Measurements from ENCODE around the gene CACFD1. TPM values are rescaled to one million over a fixed set of nuclear protein-coding genes. Genes with fewer than 3 reads are reported as not detected.

CACFD1 gene
- total and polyA plus RNA-seq, 2 of the 13 experiments (the other 11 are each of a cell fraction or from before 2014, with no cell fraction given): 13.8 to 14.6 TPM

DNA sequence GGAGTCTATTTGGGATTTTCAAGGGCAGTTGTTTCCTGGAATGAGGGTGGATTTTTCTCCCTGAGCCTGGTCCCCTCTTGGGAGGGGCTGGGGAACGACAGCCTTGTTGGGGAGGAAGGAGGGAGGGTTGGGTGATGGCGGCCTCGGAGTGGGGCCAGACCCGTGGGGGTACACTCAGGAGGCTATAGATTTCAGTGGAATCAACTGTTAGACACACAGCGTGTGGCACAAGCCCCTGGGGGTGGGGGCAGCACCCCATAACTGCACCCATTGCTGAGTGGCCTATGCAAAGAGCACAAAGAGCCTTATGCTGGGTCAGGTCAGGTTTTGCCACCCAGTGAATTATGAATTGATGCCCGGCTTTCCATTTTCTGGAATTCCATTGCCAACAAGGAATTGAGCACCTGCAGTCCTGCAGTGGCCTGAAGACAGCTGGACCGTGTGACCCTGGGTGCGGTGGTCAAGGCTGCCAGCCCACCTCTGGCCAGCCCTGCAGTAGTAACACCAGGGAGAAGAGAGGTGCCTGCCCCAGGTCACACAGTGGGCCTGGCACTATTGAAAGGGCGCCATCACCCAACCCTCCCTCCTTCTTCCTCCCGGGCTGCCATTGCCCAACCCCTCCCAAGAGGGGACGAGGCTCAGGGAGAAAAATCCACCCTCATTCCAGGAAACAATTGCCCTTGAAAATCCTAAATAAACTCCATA is 56.6 kb downstream of the CACFD1 start:
- Histone ChIP-seq H4K20me1 (ENCODE audit: insufficient read depth, low read length) (no peaks in the 10 kb centered on the region), H3K4me1 (ENCODE audit: insufficient read depth, low read length) (peaks cover 36% of the 10 kb centered on the region), H3K36me3 (replicated peaks in 1 of 2; ENCODE audit: control insufficient read depth in 1 of 2, insufficient read depth in 2 of 2, low read length in 2 of 2) (no peaks in the 10 kb centered on the region), H2AFZ (ENCODE audit: low read length) (no peak overlapping the region), H3K27ac (ENCODE audit: extremely low read length, insufficient read depth, low read length) (no peak overlapping the region), H3K9me3 (ENCODE audit: low read length) (no peaks in the 10 kb centered on the region), H3K79me2 (ENCODE audit: insufficient read depth, low read length) (no peaks in the 10 kb centered on the region), H3K4me2 (ENCODE audit: low read depth, low read length) (no peak overlapping the region), H3K9ac (ENCODE audit: insufficient read depth, low read depth, low read length) (no peak overlapping the region), H3K27me3 (ENCODE audit: control insufficient read depth in 1 of 2, insufficient read depth in 2 of 2, low read length in 2 of 2) (peaks cover 10 to 72% of the 10 kb centered on the region in 2 experiments; a peak in 4 of 5 replicates), H3K4me3 (replicated peaks in 1 of 3; ENCODE audit: insufficient read depth in 1 of 3, low read depth in 2 of 3, low read length in 3 of 3) (no peak overlapping the region)
- no TSS peak for BruUV-seq (replicated peaks)
- in situ Hi-C loops (cut with HindIII; ENCODE audit: extremely low pct_ligation_motif_present, low pct_unique_long_range_greater_than_20kb) (no loop called here), intact Hi-C loops (cut with micrococcal nuclease; ENCODE audit: unreplicated experiment) (no loop called here)
- no peak for ATAC-seq
- TF ChIP-seq GATA4 (IDR thresholded peaks at IDR 0.05; ENCODE audit: borderline replicate concordance, low read depth): no peak
- TF ChIP-seq NONO (IDR thresholded peaks at IDR 0.05): no peak
- TF ChIP-seq NONO (CRISPR knock-in tag; conservative IDR thresholded peaks at IDR 0.05): no peak
- no peak for TF ChIP-seq RFXAP (CRISPR knock-in tag; IDR thresholded peaks at IDR 0.05; ENCODE audit: borderline replicate concordance)
- TF ChIP-seq, protein P1, sequence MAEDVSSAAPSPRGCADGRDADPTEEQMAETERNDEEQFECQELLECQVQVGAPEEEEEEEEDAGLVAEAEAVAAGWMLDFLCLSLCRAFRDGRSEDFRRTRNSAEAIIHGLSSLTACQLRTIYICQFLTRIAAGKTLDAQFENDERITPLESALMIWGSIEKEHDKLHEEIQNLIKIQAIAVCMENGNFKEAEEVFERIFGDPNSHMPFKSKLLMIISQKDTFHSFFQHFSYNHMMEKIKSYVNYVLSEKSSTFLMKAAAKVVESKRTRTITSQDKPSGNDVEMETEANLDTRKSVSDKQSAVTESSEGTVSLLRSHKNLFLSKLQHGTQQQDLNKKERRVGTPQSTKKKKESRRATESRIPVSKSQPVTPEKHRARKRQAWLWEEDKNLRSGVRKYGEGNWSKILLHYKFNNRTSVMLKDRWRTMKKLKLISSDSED (CRISPR knock-in tag; IDR thresholded peaks at IDR 0.05): no peak
- no peak for TF ChIP-seq CBFB (CRISPR knock-in tag; IDR thresholded peaks at IDR 0.05)
- TF ChIP-seq, protein P2, sequence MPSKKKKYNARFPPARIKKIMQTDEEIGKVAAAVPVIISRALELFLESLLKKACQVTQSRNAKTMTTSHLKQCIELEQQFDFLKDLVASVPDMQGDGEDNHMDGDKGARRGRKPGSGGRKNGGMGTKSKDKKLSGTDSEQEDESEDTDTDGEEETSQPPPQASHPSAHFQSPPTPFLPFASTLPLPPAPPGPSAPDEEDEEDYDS (CRISPR knock-in tag; IDR thresholded peaks at IDR 0.05): no peak
- no peak for TF ChIP-seq RBFOX2 (IDR thresholded peaks at IDR 0.05; ENCODE audit: low read depth, low read length)
- TF ChIP-seq, protein P3, sequence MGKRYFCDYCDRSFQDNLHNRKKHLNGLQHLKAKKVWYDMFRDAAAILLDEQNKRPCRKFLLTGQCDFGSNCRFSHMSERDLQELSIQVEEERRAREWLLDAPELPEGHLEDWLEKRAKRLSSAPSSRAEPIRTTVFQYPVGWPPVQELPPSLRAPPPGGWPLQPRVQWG (CRISPR knock-in tag; IDR thresholded peaks at IDR 0.05; ENCODE audit: borderline replicate concordance, low read depth): no peak
- no peak for TF ChIP-seq PHF20 (CRISPR knock-in tag; IDR thresholded peaks at IDR 0.05)
- TF ChIP-seq ZNF598 (CRISPR knock-in tag; IDR thresholded peaks at IDR 0.05; ENCODE audit: borderline replicate concordance): no peak
- no peak for TF ChIP-seq POLR2G (IDR thresholded peaks at IDR 0.05; ENCODE audit: low read depth, low read length)
- TF ChIP-seq NR3C1 (CRISPR knock-in tag; IDR thresholded peaks at IDR 0.05): no peak
- TF ChIP-seq MAFF (IDR thresholded peaks at IDR 0.05; ENCODE audit: low read depth, low read length): no peak
- no peak for TF ChIP-seq GFI1 (CRISPR knock-in tag; IDR thresholded peaks at IDR 0.05; ENCODE audit: borderline replicate concordance)
- no peak for TF ChIP-seq CC2D1A (CRISPR knock-in tag; IDR thresholded peaks at IDR 0.05)
- no peak for TF ChIP-seq SALL2 (CRISPR knock-in tag; IDR thresholded peaks at IDR 0.05)
- TF ChIP-seq ZBTB34 (CRISPR knock-in tag; IDR thresholded peaks at IDR 0.05): no peak
- TF ChIP-seq, protein P4, sequence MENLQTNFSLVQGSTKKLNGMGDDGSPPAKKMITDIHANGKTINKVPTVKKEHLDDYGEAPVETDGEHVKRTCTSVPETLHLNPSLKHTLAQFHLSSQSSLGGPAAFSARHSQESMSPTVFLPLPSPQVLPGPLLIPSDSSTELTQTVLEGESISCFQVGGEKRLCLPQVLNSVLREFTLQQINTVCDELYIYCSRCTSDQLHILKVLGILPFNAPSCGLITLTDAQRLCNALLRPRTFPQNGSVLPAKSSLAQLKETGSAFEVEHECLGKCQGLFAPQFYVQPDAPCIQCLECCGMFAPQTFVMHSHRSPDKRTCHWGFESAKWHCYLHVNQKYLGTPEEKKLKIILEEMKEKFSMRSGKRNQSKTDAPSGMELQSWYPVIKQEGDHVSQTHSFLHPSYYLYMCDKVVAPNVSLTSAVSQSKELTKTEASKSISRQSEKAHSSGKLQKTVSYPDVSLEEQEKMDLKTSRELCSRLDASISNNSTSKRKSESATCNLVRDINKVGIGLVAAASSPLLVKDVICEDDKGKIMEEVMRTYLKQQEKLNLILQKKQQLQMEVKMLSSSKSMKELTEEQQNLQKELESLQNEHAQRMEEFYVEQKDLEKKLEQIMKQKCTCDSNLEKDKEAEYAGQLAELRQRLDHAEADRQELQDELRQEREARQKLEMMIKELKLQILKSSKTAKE (CRISPR knock-in tag; IDR thresholded peaks at IDR 0.05; ENCODE audit: borderline replicate concordance): no peak
- TF ChIP-seq SIX4 (CRISPR knock-in tag; IDR thresholded peaks at IDR 0.05): no peak
- TF ChIP-seq RELA (CRISPR knock-in tag; IDR thresholded peaks at IDR 0.05): no peak
- POLR2A ChIA-PET: no interaction called here
- CTCF ChIA-PET (ENCODE audit: low intra/inter-chr PET ratio, low total read pairs): no interaction called here
- no peak for DNase-seq (ENCODE audit: low spot score)
- 14% methylated on average over 4 of the region's 11 CpGs for WGBS (ENCODE audit: low lambda C conversion rate)
- FAIRE-seq: no peak

All from HepG2 (cell line).